Kidney epithelial cell (primary cell): Measurements from ENCODE around the gene NAV1. TPM values are rescaled to one million over a fixed set of nuclear protein-coding genes. Genes with fewer than 3 reads are reported as not detected.
"Not testable (repeated sequence)": the region's sequence is repeated elsewhere in the genome, so short reads cannot be mapped to it uniquely, and the experiment has no call there.

Source experiments
- DNase-seq: peaks from one replicate; pipeline ENCODE4 v3.0.0-alpha.2; 2010; ENCODE audit warnings: low read depth
- H3K27me3 ChIP-seq: 2 replicates; pipeline ENCODE4 v1.6.0; 2011; ENCODE audit warnings: low read length; ENCODE audit not compliant: control insufficient read depth, insufficient read depth
- H3K36me3 ChIP-seq: 2 replicates; pipeline ENCODE4 v1.5.1; 2011; ENCODE audit warnings: low read length; ENCODE audit not compliant: control insufficient read depth, insufficient read depth
- H3K4me3 ChIP-seq: 2 replicates; pipeline ENCODE4 v1.5.1; 2011; ENCODE audit warnings: low read depth, mild to moderate bottlenecking, control low read depth, low read length
- total RNA-seq: library from RNA; depleted of rRNA; stranded (reverse); fragments of >200 nt; gene quantifications from 2 replicates; pipeline ENCODE4 v1.2.3, GENCODE V29; 2015
- TF ChIP-seq, protein P1 (sequence below): IDR thresholded peaks from 2 replicates; pipeline ENCODE4 v1.5.1; 2011; ENCODE audit warnings: mild to moderate bottlenecking, moderate library complexity, low read length, control low read depth, inconsistent platforms; ENCODE audit not compliant: insufficient read depth, poor library complexity, severe bottlenecking

NAV1 gene
- total RNA-seq, 1 donor from 2014 or later = 37.1 TPM

DNA sequence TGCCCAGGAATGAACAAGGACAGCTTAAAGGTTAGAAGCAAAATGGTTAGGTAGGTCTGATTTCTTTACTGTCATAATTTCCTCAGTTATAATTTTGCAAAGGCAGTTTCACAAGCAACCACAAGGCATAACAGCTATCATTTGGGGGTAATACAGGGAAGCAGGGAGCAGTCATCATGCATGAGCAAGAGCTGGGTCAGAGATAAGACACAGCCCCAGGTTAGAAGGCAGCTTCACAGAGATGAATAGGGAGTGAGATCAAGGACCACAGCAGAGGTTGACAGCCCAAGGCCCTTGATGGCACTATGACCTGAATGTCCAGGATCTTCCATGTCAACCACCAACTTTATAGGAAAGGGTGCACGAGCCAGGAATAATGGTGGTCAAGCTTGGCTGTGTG is 23.0 kb upstream of the NAV1 start:
- TF ChIP-seq, protein P1, sequence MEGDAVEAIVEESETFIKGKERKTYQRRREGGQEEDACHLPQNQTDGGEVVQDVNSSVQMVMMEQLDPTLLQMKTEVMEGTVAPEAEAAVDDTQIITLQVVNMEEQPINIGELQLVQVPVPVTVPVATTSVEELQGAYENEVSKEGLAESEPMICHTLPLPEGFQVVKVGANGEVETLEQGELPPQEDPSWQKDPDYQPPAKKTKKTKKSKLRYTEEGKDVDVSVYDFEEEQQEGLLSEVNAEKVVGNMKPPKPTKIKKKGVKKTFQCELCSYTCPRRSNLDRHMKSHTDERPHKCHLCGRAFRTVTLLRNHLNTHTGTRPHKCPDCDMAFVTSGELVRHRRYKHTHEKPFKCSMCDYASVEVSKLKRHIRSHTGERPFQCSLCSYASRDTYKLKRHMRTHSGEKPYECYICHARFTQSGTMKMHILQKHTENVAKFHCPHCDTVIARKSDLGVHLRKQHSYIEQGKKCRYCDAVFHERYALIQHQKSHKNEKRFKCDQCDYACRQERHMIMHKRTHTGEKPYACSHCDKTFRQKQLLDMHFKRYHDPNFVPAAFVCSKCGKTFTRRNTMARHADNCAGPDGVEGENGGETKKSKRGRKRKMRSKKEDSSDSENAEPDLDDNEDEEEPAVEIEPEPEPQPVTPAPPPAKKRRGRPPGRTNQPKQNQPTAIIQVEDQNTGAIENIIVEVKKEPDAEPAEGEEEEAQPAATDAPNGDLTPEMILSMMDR = no peak
- no peaks in the 10 kb centered on the region for H3K36me3 ChIP-seq
- no peak for DNase-seq

DNA sequence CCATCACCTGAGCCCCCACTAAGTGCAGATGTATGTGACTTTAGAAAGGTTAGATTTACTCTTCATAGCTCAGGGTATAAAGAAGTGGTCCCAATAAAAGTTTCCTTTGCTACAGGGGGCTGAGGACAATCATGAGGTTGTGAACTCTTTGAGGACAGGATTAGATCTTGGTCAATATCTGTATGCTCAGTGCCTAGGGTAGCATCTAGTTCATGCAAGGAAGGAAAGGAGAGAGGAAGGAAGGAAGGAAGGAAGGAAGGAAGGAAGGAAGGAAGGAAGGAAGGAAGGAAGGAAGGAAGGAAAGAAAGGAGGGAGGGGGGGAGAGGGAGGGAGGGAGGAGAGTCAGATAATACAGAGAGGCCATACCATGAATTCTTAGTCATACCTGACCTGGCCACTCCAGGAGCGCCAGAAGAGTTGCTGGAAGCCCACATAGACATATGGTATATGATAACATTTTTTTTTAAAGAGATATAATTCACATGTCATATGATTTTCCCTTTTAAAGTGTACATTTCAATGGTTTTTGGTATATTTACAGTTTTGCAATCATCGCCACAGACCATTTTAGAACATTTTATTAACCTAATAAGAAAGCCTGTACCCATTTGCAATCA is 22.3 kb upstream of the NAV1 start:
- TF ChIP-seq, protein P1 = no peak
- H3K27me3 ChIP-seq = no peaks in the 10 kb centered on the region
- DNase-seq = no peak
- no peak overlapping the region for H3K4me3 ChIP-seq
- H3K36me3 ChIP-seq = no peaks in the 10 kb centered on the region

More for the DNA sequence above, 23.0 kb upstream of the NAV1 start:
- H3K4me3 ChIP-seq = no peak overlapping the region
- no peaks in the 10 kb centered on the region for H3K27me3 ChIP-seq

DNA sequence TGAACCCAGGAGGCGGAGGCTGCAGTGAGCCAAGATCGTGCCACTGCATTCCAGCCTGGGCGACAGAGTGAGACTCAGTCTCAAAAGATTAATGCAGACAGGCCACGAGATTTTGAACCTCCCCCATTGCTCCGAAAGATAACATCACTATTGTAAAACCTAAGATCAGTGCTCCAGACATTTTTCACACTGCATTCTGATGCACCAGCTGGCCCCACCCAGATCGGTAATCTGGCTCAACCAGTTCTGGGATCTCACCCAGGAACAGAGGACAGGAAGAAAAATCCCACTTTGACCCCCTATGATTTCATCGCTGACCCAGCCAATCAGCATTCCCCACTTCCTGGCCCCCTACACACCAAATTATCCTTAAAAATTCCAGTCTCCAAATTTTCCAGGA is 21.3 kb upstream of the NAV1 start:
- TF ChIP-seq, protein P1 = no peak
- DNase-seq = no peak
- H3K4me3 ChIP-seq = no peak overlapping the region
- no peaks in the 10 kb centered on the region for H3K36me3 ChIP-seq
- H3K27me3 ChIP-seq = no peaks in the 10 kb centered on the region

DNA sequence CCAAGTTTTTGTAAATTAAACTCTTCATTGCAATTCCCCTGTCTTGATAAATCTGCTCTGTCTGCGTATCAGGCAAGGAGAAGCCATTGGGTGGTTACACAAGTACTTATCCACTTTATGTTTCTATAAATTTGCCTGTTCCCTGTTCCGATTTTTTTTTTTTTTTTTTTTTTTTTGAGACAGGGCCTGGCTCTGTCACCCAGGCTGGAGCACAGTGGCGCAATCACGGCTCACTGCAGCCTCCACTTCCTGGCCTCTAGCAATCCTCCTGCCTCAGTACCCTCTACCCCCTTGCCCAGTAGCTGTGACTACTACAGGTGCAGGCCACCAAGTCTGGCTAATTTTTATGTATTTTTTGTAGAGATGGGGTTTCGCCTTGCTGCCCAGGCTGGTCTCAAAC is 20.9 kb upstream of the NAV1 start:
- TF ChIP-seq, protein P1 = no peak
- no peaks in the 10 kb centered on the region for H3K36me3 ChIP-seq
- H3K27me3 ChIP-seq = no peaks in the 10 kb centered on the region
- no peak overlapping the region for H3K4me3 ChIP-seq
- no peak for DNase-seq

DNA sequence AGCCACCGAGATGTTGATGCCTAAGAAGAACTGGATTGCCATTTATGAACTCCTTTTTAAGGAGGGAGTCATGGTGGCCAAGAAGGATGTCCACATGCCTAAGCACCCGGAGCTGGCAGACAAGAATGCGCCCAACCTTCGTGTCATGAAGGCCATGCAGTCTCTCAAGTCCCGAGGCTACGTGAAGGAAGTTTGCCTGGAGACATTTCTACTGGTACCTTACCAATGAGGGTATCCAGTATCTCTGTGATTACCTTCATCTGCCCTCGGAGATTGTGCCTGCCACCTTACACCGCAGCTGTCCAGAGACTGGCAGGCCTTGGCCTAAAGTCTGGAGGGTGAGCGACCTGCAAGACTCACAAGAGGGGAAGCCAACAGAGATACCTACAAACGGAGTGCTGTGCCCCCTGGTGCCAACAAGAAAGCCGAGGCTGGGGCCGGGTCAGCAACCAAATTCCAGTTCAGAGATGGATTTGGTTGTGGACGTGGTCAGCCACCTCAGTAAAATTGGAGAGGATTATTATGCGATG is 18.8 kb upstream of the NAV1 start:
- not testable (repeated sequence) for H3K4me3 ChIP-seq, DNase-seq, H3K27me3 ChIP-seq, H3K36me3 ChIP-seq

DNA sequence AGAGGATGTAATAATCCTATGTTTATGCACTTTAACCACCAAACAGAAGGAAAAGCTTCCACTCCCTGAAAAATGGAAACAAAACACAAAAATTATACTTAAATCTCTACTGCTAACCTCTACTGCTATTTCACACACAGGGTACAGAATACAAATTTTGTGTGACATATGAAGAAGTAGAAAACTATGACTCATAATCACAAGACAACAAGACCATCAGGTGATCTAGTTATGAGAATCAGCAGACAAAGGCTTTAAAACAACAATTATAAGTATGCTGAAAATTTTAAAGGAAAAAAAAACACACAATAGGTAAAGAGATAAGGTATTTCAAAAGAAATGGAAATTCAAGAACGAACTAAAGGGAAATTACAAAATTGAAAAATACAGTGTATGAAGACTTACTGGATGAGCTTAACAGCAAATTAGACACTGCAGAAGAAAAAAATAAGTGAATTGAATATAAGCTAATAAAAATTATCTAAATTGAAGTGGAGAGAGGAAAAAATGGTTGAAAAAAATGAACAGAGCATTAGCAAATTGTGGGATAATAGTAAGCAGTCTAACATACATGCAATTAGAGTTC is 13.6 kb upstream of the NAV1 start:
- DNase-seq = no peak
- H3K36me3 ChIP-seq = no peaks in the 10 kb centered on the region
- no peak overlapping the region for H3K4me3 ChIP-seq
- no peaks in the 10 kb centered on the region for H3K27me3 ChIP-seq
- TF ChIP-seq, protein P1 = no peak
